Measurements from ENCODE around the gene TTYH1. TPM values are rescaled to one million over a fixed set of nuclear protein-coding genes. Genes with fewer than 3 reads are reported as not detected.

Gene TTYH1
- total RNA-seq, 4 donors from 2014 or later, result 0.63 to 17.8 (median 10.8) TPM

DNA sequence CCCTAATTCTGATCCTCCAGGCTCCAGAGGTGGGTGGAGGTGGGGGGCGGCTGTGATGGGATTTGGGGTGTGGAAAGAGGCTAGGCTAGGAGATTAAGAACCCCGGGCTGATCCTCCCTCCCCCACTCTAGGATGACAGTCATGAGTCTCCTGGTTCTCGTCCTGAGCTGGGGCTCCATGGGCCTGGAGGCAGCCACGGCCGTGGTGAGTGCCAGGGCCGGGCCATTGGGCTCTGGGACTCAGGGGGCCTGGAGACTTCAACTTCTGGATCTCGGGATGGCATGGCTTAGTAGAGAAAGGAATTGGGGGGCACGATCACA, 13.9 kb downstream of the TTYH1 start:
- 48 to 53% methylated on average over 8 of the region's 8 CpGs for WGBS, 2 donors
- TF ChIP-seq, protein P1, sequence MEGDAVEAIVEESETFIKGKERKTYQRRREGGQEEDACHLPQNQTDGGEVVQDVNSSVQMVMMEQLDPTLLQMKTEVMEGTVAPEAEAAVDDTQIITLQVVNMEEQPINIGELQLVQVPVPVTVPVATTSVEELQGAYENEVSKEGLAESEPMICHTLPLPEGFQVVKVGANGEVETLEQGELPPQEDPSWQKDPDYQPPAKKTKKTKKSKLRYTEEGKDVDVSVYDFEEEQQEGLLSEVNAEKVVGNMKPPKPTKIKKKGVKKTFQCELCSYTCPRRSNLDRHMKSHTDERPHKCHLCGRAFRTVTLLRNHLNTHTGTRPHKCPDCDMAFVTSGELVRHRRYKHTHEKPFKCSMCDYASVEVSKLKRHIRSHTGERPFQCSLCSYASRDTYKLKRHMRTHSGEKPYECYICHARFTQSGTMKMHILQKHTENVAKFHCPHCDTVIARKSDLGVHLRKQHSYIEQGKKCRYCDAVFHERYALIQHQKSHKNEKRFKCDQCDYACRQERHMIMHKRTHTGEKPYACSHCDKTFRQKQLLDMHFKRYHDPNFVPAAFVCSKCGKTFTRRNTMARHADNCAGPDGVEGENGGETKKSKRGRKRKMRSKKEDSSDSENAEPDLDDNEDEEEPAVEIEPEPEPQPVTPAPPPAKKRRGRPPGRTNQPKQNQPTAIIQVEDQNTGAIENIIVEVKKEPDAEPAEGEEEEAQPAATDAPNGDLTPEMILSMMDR (IDR thresholded peaks at IDR 0.05), result no peak
- TF ChIP-seq POLR2A (IDR thresholded peaks at IDR 0.05), result no peak
- H3K4me3 ChIP-seq (ENCODE audit: low read depth, poor library complexity, severe bottlenecking), result no peak overlapping the region
- intact Hi-C loops (cut with DNase I; ENCODE audit: low total_unique reads), result no loop called here
- no peak for DNase-seq (ENCODE audit: low spot score in 2 of 2)

DNA sequence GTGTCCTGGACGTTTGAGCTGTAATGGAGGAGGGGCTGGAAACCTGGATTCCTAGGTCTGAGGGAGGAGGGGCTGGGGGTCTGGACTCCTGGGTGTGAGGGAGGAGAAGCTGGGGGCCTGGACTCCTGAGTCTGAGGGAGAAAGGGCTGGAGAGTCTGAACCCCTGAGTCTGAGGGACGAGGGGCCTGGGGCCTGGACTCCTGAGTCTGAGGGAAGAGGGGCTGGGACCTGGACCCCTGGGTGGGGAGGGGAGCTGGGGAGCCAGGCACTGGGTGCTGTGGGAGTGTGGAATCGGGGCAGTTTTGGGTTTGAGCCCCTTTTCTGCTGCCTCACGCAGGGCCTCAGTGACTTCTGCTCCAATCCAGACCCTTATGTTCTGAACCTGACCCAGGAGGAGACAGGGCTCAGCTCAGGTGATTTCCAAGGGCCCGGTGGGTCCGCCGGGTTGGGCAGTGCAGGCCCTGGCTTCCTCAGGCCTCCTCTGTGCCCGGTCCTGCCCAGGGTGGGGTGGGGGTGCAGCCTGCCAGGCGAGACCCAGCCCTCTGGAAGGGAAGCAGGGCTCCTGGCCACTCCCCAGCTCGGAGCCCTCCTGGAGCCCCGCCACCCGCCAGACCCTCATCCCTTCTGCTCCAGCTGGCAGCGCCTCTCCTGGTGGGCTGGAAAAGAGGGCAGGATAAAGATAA, 14.4 kb downstream of the TTYH1 start:
- H3K4me3 ChIP-seq (ENCODE audit: low read depth, poor library complexity, severe bottlenecking), result no peak overlapping the region
- no peak for DNase-seq (ENCODE audit: low spot score in 2 of 2)
- 38 to 55% methylated on average over 11 to 12 of the region's 13 CpGs for WGBS, 2 donors
- intact Hi-C loops (cut with DNase I; ENCODE audit: low total_unique reads), result no loop called here
- TF ChIP-seq POLR2A (IDR thresholded peaks at IDR 0.05), result no peak
- TF ChIP-seq, protein P1 (IDR thresholded peaks at IDR 0.05), result no peak

- 5 to 6% methylated on average over 38 to 43 of the region's 43 CpGs for WGBS, 2 donors
- no peak overlapping the region for H3K4me3 ChIP-seq (ENCODE audit: low read depth, poor library complexity, severe bottlenecking)
These were observed 15.3 kb downstream of the TTYH1 start for GRCh38 chr19:54430306-54431254.

DNA sequence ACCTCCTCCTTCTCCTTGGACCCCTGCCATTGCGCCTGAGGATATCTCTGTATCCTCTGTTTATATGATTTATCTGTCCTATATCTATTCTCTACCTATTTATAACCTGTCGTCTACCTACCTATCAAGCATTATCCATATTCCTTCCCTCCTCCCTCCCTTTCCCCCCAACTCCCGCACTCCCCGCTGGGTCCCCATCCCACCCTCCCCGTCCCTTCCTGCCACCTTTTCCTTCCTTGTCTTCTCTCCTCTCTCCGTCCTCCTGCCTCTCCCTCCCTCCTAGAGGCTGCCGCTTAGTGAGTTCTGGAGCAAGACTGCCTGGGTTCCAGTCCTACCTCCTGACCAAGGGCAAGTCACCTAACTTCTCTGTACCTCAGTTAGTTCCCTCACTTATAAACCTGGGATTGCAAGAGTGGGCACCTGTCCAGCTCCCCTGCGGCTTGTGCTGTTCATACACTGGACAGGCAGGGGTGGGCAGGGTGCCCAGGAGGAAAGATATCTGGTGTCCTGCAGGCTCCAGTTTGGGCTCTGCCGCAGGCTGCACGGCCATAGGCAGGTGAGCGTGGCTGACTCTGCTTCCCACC, 16.1 kb downstream of the TTYH1 start:
- intact Hi-C loops (cut with DNase I; ENCODE audit: low total_unique reads), result no loop called here
- DNase-seq (ENCODE audit: low spot score in 2 of 2), result no peak
- no peak overlapping the region for H3K4me3 ChIP-seq (ENCODE audit: low read depth, poor library complexity, severe bottlenecking)
- WGBS, 2 donors, result 22 to 30% methylated on average over 11 of the region's 11 CpGs
- TF ChIP-seq, protein P1 (IDR thresholded peaks at IDR 0.05), result no peak
- TF ChIP-seq POLR2A (IDR thresholded peaks at IDR 0.05), result no peak

More at GRCh38 chr19:54430306-54431254, 15.3 kb downstream of the TTYH1 start:
- no peak for DNase-seq (ENCODE audit: low spot score in 2 of 2)
- intact Hi-C loops (cut with DNase I; ENCODE audit: low total_unique reads), result no loop called here
- no peak for TF ChIP-seq POLR2A (IDR thresholded peaks at IDR 0.05)
- TF ChIP-seq, protein P1 (IDR thresholded peaks at IDR 0.05), result no peak

DNA sequence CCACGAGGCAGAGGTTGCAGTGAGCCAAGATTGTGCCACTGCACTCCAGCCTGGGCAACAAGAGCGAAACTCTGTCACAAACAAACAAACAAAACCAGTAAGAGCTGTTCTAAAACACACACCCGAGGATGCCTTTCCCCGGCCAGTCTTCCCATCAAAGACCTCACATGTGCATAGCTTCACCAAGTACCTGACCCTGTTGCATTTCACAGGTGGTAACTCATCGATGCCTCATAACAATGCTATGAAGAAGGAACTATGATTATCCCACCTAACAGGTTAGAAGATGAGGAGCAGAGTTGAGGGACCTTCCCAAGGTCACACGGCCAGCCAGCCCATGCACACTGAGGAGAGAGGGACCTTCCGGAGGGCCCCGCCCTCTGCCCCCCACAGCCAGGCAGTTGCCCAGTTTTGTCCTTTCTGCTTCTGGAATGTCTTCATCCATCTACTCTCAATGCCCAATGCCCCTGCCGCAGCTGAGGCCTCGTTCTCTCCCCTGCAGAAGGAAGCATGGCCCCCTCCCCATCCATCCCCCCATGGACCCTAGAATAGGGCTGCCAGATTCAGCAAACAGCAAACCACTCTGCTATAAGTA, 17.0 kb downstream of the TTYH1 start:
- intact Hi-C loops (cut with DNase I; ENCODE audit: low total_unique reads), result no loop called here
- no peak for DNase-seq (ENCODE audit: low spot score in 2 of 2)
- no peak overlapping the region for H3K4me3 ChIP-seq (ENCODE audit: low read depth, poor library complexity, severe bottlenecking)
- 69 to 70% methylated on average over 10 of the region's 10 CpGs for WGBS, 2 donors
- TF ChIP-seq POLR2A (IDR thresholded peaks at IDR 0.05), result no peak
- TF ChIP-seq, protein P1 (IDR thresholded peaks at IDR 0.05), result no peak
